GM12874 (cell line): ENCODE measurements around the gene POC1A.

Experiments used
- TF ChIP-seq, protein P1 (sequence below): IDR thresholded peaks from 2 replicates; pipeline ENCODE4 v1.5.1; 2011; ENCODE audit warnings: low read depth, mild to moderate bottlenecking, control low read depth, low read length, moderate library complexity; ENCODE audit not compliant: insufficient read depth

Gene POC1A

DNA sequence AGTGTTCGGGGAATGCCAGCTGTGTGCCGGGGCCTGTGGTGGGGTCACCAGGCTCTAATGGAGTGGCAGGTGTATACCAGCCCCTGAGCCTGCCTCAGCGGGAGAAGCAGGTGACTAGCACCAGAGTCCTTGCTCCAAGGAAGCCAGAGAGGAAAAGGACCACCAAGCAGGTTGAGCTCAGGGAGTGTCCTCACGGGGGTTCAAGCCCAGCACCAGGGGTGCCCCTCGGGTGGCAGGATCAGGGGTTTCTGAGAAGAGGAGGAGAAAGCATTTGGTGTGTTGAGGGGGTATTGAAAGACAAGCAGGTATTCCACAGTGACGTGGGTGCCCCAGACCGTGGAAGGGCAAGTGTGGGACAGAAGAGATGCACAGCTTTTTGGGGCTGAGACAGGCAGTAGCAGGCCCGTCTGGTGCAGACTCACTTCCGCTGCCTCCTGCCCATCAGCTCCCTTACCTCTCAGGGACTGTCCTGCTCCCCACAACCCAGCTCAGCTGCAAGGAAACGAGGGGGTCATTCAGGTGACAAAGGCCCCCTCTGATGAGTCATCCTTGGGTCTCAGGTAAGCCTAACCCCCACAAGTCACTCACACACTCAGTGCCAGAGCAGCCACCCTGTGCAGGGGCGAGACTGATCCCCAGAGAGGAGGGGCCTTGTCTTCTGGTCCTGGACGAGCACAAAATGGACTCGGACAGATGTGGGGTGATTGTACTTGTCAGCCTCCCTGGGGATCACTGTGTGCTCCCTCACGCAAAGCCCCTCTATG lies 21.4 kb upstream of the POC1A start:
- TF ChIP-seq, protein P1, sequence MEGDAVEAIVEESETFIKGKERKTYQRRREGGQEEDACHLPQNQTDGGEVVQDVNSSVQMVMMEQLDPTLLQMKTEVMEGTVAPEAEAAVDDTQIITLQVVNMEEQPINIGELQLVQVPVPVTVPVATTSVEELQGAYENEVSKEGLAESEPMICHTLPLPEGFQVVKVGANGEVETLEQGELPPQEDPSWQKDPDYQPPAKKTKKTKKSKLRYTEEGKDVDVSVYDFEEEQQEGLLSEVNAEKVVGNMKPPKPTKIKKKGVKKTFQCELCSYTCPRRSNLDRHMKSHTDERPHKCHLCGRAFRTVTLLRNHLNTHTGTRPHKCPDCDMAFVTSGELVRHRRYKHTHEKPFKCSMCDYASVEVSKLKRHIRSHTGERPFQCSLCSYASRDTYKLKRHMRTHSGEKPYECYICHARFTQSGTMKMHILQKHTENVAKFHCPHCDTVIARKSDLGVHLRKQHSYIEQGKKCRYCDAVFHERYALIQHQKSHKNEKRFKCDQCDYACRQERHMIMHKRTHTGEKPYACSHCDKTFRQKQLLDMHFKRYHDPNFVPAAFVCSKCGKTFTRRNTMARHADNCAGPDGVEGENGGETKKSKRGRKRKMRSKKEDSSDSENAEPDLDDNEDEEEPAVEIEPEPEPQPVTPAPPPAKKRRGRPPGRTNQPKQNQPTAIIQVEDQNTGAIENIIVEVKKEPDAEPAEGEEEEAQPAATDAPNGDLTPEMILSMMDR = no peak

DNA sequence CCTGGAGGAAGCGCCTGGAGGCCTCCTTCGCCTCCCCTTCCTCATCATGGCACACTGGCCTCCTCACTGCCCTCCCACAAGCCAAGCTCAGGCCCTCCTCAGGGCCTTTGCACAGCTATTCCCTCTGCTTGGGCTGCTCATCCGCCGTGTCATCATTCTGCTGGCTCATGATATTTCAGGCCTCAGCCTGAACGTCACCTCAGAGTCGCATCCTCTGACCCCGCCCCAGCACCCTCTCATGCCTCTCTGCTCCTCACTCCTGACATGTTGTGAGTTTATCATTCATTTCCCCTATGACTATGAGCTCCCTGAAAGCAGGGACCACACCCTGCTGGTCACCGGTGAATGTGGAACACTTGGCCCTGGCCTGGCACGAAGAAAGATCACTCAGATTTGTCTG lies 20.7 kb upstream of the POC1A start:
- TF ChIP-seq, protein P1 = no peak

DNA sequence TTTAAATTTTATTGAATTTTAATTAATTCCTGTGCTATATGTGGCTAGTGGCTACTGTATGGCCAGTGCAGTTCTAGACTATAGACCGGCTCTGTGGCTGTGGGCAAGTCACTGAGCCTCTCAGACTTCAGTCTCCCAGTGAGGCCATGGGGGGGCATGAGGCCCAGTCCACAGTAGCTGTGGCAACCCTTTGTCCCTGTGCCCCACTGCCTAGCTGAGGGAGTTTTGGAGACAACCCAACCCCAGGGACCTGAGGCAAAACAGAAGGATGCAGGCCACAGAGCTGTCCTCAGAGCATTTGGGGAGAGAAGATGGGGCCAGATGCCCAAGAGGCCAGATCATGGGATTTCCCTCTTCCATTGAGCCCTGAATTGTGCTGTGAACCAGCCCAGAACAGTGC lies 18.9 kb upstream of the POC1A start:
- TF ChIP-seq, protein P1 = no peak

- TF ChIP-seq, protein P1 = no peak
Measured at GRCh38 chr3:52172262-52172757, 18.1 kb upstream of the POC1A start.

DNA sequence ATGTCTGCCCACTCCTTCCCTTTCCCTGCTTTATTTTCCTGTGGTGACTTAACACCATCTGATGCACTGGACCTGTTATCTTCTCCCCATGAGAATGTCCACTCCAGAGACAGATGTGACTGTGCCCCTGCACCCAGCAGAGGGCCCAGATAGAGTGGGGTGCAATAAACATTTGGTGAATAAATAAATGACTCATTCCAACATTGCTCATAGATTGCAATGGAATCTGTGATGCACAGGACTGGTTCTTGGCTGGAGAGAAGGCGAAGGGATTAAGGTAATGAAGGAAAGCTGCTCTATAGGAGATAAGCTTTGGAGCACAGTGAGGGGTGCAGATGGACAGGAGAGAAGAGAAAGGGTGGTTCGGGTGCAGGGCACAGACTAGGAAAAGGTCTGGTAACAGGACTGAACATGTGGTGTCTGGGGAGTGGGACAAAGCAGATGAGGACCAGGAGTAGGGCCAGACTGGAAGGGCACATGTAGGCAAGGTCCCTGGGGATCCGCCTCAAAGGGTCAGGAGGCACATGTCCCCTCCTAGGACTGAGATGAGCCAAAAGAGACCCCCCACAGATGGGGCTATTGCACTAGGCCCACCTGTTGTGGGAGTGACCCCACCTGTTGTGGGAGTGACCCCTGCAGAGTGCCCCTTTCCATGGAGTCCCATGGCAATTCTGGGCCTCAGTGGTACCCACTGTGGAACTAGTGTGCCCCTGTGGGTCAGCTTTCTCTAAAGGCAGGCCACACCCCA lies 17.5 kb upstream of the POC1A start:
- TF ChIP-seq, protein P1 = no peak

DNA sequence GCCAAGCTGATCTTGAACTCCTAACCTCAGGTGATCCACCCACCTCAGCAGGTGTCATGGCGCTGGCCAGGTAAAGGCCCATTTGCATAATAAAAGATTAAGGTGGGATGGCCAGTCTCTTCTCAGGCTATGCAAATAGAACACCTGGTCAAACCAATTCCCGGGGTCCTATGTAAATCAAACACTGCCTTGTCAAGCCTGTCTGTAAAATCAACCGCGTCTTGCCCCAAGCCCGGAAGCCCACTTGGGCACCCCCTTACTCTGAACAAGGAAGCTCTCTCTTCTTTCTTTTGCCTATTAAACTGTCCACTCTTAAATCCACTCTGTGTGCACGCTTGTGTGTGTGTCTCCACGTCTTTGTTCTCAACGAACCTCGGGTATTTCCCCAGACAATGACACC lies 13.0 kb upstream of the POC1A start:
- TF ChIP-seq, protein P1 = no peak

DNA sequence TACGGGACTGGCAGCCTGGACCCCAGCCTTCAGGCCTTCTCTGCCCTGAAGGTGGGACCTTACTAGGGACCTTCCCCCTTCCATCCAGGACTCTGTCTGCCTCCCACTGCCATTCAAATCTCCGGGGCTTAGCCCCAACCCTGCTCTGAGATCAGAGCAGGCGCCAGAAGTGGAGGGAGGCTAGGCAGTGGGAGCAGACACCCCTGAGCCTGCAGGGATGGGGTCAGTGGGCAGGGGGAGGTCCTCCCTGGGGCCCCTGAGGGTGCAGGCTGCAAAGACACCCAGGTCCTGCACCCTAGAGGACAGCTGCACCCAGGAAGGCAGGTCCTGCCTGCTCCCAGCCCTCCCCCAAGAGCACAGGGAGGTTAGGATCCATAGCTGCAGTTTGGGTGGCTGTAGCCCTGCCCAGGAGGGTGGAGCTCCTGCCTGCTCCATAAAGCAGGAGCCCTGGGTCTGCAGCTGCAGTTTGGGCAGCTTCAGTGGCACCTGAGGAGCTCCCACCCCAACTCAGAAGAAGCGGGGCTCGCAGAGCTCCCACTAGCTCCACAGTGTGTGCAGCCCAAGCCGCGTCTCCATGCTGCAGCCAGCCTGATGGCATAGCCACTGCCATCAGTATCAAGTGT lies 8.1 kb upstream of the POC1A start:
- TF ChIP-seq, protein P1 = no peak
